ENCODE measurements around the gene FAM168A.

- TF ChIP-seq, protein P1, sequence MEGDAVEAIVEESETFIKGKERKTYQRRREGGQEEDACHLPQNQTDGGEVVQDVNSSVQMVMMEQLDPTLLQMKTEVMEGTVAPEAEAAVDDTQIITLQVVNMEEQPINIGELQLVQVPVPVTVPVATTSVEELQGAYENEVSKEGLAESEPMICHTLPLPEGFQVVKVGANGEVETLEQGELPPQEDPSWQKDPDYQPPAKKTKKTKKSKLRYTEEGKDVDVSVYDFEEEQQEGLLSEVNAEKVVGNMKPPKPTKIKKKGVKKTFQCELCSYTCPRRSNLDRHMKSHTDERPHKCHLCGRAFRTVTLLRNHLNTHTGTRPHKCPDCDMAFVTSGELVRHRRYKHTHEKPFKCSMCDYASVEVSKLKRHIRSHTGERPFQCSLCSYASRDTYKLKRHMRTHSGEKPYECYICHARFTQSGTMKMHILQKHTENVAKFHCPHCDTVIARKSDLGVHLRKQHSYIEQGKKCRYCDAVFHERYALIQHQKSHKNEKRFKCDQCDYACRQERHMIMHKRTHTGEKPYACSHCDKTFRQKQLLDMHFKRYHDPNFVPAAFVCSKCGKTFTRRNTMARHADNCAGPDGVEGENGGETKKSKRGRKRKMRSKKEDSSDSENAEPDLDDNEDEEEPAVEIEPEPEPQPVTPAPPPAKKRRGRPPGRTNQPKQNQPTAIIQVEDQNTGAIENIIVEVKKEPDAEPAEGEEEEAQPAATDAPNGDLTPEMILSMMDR (IDR thresholded peaks at IDR 0.05) = no peak
- no peak for TF ChIP-seq POLR2A (IDR thresholded peaks at IDR 0.05)
Observed at GRCh38 chr11:73390601-73391565, 207.0 kb downstream of the FAM168A start.

Data from lower leg skin (tissue), 3 donors.